ENCODE measurements around the gene FAM241A.
"Not testable (repeated sequence)": the region's sequence is repeated elsewhere in the genome, so short reads cannot be mapped to it uniquely, and the experiment has no call there.

Gene FAM241A

GRCh38 chr4:112173593-112174558, 28.6 kb downstream of the FAM241A start:
- no peak for DNase-seq (ENCODE audit: low read depth)

GRCh38 chr4:112175840-112176239, 30.6 kb downstream of the FAM241A start:
- no peak for DNase-seq (ENCODE audit: low read depth)

- DNase-seq (ENCODE audit: low read depth) = no peak
Measured at GRCh38 chr4:112176596-112176995, 31.3 kb downstream of the FAM241A start.

- not testable (repeated sequence) for DNase-seq (ENCODE audit: low read depth)
Measured at GRCh38 chr4:112178741-112179140, 33.5 kb downstream of the FAM241A start.

- DNase-seq (ENCODE audit: low read depth) = no peak
Measured at GRCh38 chr4:112181358-112182000, 36.2 kb downstream of the FAM241A start.

GRCh38 chr4:112182604-112183003, 37.4 kb downstream of the FAM241A start:
- no peak for DNase-seq (ENCODE audit: low read depth)

GRCh38 chr4:112183252-112183651, 38.0 kb downstream of the FAM241A start:
- DNase-seq (ENCODE audit: low read depth) = no peak

GRCh38 chr4:112184438-112184837, 39.2 kb downstream of the FAM241A start:
- DNase-seq (ENCODE audit: low read depth) = no peak

GRCh38 chr4:112185334-112185733, 40.1 kb downstream of the FAM241A start:
- no peak for DNase-seq (ENCODE audit: low read depth)

- DNase-seq (ENCODE audit: low read depth) = no peak
Measured at GRCh38 chr4:112185740-112186670, 40.8 kb downstream of the FAM241A start.

- no peak for DNase-seq (ENCODE audit: low read depth)
Measured at GRCh38 chr4:112189754-112190153, 44.5 kb downstream of the FAM241A start.

GRCh38 chr4:112190684-112191083, 45.4 kb downstream of the FAM241A start:
- DNase-seq (ENCODE audit: low read depth) = no peak

GRCh38 chr4:112196461-112196860, 51.2 kb downstream of the FAM241A start:
- DNase-seq (ENCODE audit: low read depth) = no peak

GRCh38 chr4:112199041-112199440, 53.8 kb downstream of the FAM241A start:
- DNase-seq (ENCODE audit: low read depth) = no peak

- no peak for DNase-seq (ENCODE audit: low read depth)
Measured at GRCh38 chr4:112201915-112202505, 56.8 kb downstream of the FAM241A start.

- DNase-seq (ENCODE audit: low read depth) = no peak
Measured at GRCh38 chr4:112203593-112203992, 58.3 kb downstream of the FAM241A start.

GRCh38 chr4:112206431-112206830, 61.2 kb downstream of the FAM241A start:
- no peak for DNase-seq (ENCODE audit: low read depth)

GRCh38 chr4:112208137-112209095, 63.2 kb downstream of the FAM241A start:
- DNase-seq (ENCODE audit: low read depth) = not testable (repeated sequence)

GRCh38 chr4:112210777-112211176, 65.5 kb downstream of the FAM241A start:
- no peak for DNase-seq (ENCODE audit: low read depth)

GRCh38 chr4:112213091-112213490, 67.8 kb downstream of the FAM241A start:
- no peak for DNase-seq (ENCODE audit: low read depth)

Data from HS-27A (cell line).